ENCODE measurements around the gene DMGDH. TPM values are rescaled to one million over a fixed set of nuclear protein-coding genes. Genes with fewer than 3 reads are reported as not detected.

DMGDH gene
- total and polyA plus RNA-seq, 4 donors: 0.24 to 2.6 (median 1.1) TPM

GRCh38 chr5:78997090-78997489 lies 72.4 kb downstream of the DMGDH start:
- Histone ChIP-seq H3K9me3 (ENCODE audit: control insufficient read depth in 4 of 4, insufficient read depth in 3 of 4, low read length in 3 of 4) (no peaks in the 10 kb centered on the region), H3K4me3 (no peak overlapping the region), H3K36me3 (ENCODE audit: control insufficient read depth in 4 of 4, insufficient read depth in 4 of 4, low read length in 4 of 4) (no peaks in the 10 kb centered on the region), H3K27me3 (ENCODE audit: control insufficient read depth in 3 of 3, insufficient read depth in 3 of 3, low read length in 2 of 3) (no peaks in the 10 kb centered on the region), H3K9ac (ENCODE audit: insufficient read depth in 1 of 2, low read length in 2 of 2) (no peak overlapping the region), H3K27ac (ENCODE audit: low read depth in 1 of 2, low read length in 1 of 2) (no peak overlapping the region), H3K4me1 (ENCODE audit: control insufficient read depth in 5 of 5, insufficient read depth in 5 of 5, low read length in 5 of 5) (no peaks in the 10 kb centered on the region)
- WGBS, 2 donors: 89 to 93% methylated on average over 2 of the region's 2 CpGs
- ATAC-seq (ENCODE audit: insufficient read depth, low FRiP score) (no peak), DNase-seq (no peak)
- no peak for TF ChIP-seq CTCF (IDR thresholded peaks at IDR 0.05; ENCODE audit: control extremely low read depth, extremely low read depth)

- H3K27ac ChIP-seq (ENCODE audit: low read depth in 1 of 2, low read length in 1 of 2): no peak overlapping the region
- TF ChIP-seq CTCF (IDR thresholded peaks at IDR 0.05; ENCODE audit: control extremely low read depth, extremely low read depth): no peak
- no peaks in the 10 kb centered on the region for H3K4me1 ChIP-seq (ENCODE audit: control insufficient read depth in 5 of 5, insufficient read depth in 5 of 5, low read length in 5 of 5)
- no peak overlapping the region for H3K4me3 ChIP-seq
- 80 to 90% methylated on average over 2 of the region's 2 CpGs for WGBS, 2 donors
- ATAC-seq (ENCODE audit: insufficient read depth, low FRiP score) (no peak), DNase-seq (no peak)
- no peak overlapping the region for H3K9ac ChIP-seq (ENCODE audit: insufficient read depth in 1 of 2, low read length in 2 of 2)
- no peaks in the 10 kb centered on the region for H3K27me3 ChIP-seq (ENCODE audit: control insufficient read depth in 3 of 3, insufficient read depth in 3 of 3, low read length in 2 of 3)
- H3K36me3 ChIP-seq (ENCODE audit: control insufficient read depth in 4 of 4, insufficient read depth in 4 of 4, low read length in 4 of 4): no peaks in the 10 kb centered on the region
- no peaks in the 10 kb centered on the region for H3K9me3 ChIP-seq (ENCODE audit: control insufficient read depth in 4 of 4, insufficient read depth in 3 of 4, low read length in 3 of 4)
Measured at GRCh38 chr5:78995521-78996007, 73.9 kb downstream of the DMGDH start.

- Histone ChIP-seq H3K4me3 (no peak overlapping the region), H3K27me3 (ENCODE audit: control insufficient read depth in 3 of 3, insufficient read depth in 3 of 3, low read length in 2 of 3) (no peaks in the 10 kb centered on the region), H3K27ac (ENCODE audit: low read depth in 1 of 2, low read length in 1 of 2) (no peak overlapping the region), H3K36me3 (ENCODE audit: control insufficient read depth in 4 of 4, insufficient read depth in 4 of 4, low read length in 4 of 4) (no peaks in the 10 kb centered on the region), H3K9ac (ENCODE audit: insufficient read depth in 1 of 2, low read length in 2 of 2) (no peak overlapping the region), H3K9me3 (ENCODE audit: control insufficient read depth in 4 of 4, insufficient read depth in 3 of 4, low read length in 3 of 4) (no peaks in the 10 kb centered on the region), H3K4me1 (ENCODE audit: control insufficient read depth in 5 of 5, insufficient read depth in 5 of 5, low read length in 5 of 5) (no peaks in the 10 kb centered on the region)
- no peak for ATAC-seq (ENCODE audit: insufficient read depth, low FRiP score)
- DNase-seq: no peak
- TF ChIP-seq CTCF (IDR thresholded peaks at IDR 0.05; ENCODE audit: control extremely low read depth, extremely low read depth): no peak
Measured at GRCh38 chr5:78993165-78993564, 76.3 kb downstream of the DMGDH start.

GRCh38 chr5:78992146-78992545 lies 77.3 kb downstream of the DMGDH start:
- Histone ChIP-seq H3K9ac (ENCODE audit: insufficient read depth in 1 of 2, low read length in 2 of 2) (no peak overlapping the region), H3K4me1 (ENCODE audit: control insufficient read depth in 5 of 5, insufficient read depth in 5 of 5, low read length in 5 of 5) (no peaks in the 10 kb centered on the region), H3K4me3 (no peak overlapping the region), H3K27me3 (ENCODE audit: control insufficient read depth in 3 of 3, insufficient read depth in 3 of 3, low read length in 2 of 3) (no peaks in the 10 kb centered on the region), H3K27ac (ENCODE audit: low read depth in 1 of 2, low read length in 1 of 2) (no peak overlapping the region), H3K36me3 (ENCODE audit: control insufficient read depth in 4 of 4, insufficient read depth in 4 of 4, low read length in 4 of 4) (no peaks in the 10 kb centered on the region), H3K9me3 (ENCODE audit: control insufficient read depth in 4 of 4, insufficient read depth in 3 of 4, low read length in 3 of 4) (no peaks in the 10 kb centered on the region)
- TF ChIP-seq CTCF (IDR thresholded peaks at IDR 0.05; ENCODE audit: control extremely low read depth, extremely low read depth): no peak
- DNase-seq: no peak
- WGBS, 2 donors: 47 to 65% methylated on average over 2 of the region's 2 CpGs
- ATAC-seq (ENCODE audit: insufficient read depth, low FRiP score): no peak

Data from lung (tissue), 12 donors.